ENCODE results near the gene SELENOK.
A peak's percentile ranks its signal among the peaks of the same experiment; 100 is the strongest.

Gene SELENOK

DNA sequence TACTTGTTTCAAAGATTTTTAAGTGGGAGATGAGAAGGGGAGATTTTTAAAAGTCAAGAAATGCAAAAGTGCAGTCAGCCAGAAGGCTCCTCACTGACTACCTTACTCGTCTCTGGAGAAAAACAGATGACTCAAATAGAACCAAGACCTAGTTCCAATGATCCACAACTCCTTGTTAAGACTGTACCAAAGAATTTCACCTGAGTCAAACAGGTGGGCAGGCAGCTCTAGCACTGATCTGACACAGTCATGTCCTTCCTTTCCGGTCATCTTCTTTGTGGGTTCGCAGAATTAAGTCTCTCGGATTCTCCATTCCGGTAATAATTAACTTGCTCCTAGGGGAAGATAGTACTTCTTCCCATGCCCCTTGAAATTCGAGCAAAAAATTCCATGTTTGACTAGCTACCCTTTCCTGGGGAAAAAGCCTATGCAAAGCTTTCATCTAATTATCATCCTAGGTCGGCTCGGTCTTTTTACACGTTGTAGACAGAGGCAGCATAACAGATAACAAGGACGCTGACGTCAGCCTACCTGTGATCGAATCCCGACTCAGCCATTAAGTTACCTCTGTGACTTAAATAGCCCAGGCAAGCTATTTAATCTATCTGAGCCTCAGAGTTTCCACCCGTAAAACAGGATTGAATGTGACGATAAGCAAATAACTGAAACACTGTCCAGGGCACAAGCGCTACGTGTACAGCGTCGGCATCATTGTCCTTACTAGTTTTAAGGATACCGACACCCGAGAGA lies 758 bp downstream of the SELENOK start:
- TF ChIP-seq, protein P1, sequence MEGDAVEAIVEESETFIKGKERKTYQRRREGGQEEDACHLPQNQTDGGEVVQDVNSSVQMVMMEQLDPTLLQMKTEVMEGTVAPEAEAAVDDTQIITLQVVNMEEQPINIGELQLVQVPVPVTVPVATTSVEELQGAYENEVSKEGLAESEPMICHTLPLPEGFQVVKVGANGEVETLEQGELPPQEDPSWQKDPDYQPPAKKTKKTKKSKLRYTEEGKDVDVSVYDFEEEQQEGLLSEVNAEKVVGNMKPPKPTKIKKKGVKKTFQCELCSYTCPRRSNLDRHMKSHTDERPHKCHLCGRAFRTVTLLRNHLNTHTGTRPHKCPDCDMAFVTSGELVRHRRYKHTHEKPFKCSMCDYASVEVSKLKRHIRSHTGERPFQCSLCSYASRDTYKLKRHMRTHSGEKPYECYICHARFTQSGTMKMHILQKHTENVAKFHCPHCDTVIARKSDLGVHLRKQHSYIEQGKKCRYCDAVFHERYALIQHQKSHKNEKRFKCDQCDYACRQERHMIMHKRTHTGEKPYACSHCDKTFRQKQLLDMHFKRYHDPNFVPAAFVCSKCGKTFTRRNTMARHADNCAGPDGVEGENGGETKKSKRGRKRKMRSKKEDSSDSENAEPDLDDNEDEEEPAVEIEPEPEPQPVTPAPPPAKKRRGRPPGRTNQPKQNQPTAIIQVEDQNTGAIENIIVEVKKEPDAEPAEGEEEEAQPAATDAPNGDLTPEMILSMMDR (IDR thresholded peaks at IDR 0.05; ENCODE audit: insufficient read depth, low read length, poor library complexity, severe bottlenecking): no peak
- DNase-seq (ENCODE audit: extremely low read depth, insufficient read length): no peak
- Histone ChIP-seq H3K36me3 (ENCODE audit: control insufficient read depth, insufficient read depth, low read length) (no peaks in the 10 kb centered on the region), H3K4me3 (replicated peaks; ENCODE audit: low read depth, low read length) (peak overlapping the region; percentile 97), H3K27me3 (replicated peaks; ENCODE audit: control insufficient read depth, insufficient read depth, low read length) (no peaks in the 10 kb centered on the region)

DNA sequence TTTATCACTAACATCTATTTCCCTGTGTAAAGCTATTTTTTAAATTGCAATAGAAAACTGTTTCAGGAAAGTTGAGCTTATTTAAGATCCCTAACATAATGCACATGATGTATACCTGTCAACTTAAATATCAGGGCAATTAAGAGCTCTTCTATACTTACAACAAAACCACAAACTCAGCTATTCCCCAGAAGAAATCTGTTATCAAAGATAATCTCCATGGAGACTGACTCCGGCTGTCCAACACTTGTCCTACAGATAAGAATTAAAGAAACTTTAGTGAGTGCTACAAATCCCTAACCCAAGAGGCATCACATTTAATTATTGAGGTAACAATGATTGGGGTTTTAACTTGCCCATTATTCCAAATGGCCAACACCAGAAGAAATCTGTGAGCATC lies 3.4 kb downstream of the SELENOK start:
- Histone ChIP-seq H3K27me3 (replicated peaks; ENCODE audit: control insufficient read depth, insufficient read depth, low read length) (no peaks in the 10 kb centered on the region), H3K36me3 (ENCODE audit: control insufficient read depth, insufficient read depth, low read length) (peaks cover 2% of the 10 kb centered on the region), H3K4me3 (replicated peaks; ENCODE audit: low read depth, low read length) (no peak overlapping the region)
- no peak for DNase-seq (ENCODE audit: extremely low read depth, insufficient read length)
- TF ChIP-seq, protein P1 (IDR thresholded peaks at IDR 0.05; ENCODE audit: insufficient read depth, low read length, poor library complexity, severe bottlenecking): no peak

- no peak for DNase-seq (ENCODE audit: extremely low read depth, insufficient read length)
- Histone ChIP-seq H3K36me3 (ENCODE audit: control insufficient read depth, insufficient read depth, low read length) (peaks cover 2% of the 10 kb centered on the region), H3K4me3 (replicated peaks; ENCODE audit: low read depth, low read length) (no peak overlapping the region), H3K27me3 (replicated peaks; ENCODE audit: control insufficient read depth, insufficient read depth, low read length) (no peaks in the 10 kb centered on the region)
- TF ChIP-seq, protein P1 (IDR thresholded peaks at IDR 0.05; ENCODE audit: insufficient read depth, low read length, poor library complexity, severe bottlenecking): no peak
Measured at GRCh38 chr3:53887446-53887845, 4.2 kb downstream of the SELENOK start.

GRCh38 chr3:53885239-53885638 lies 6.4 kb downstream of the SELENOK start:
- H3K4me3 ChIP-seq (replicated peaks; ENCODE audit: low read depth, low read length): no peak overlapping the region
- no peak for DNase-seq (ENCODE audit: extremely low read depth, insufficient read length)
- no peaks in the 10 kb centered on the region for H3K27me3 ChIP-seq (replicated peaks; ENCODE audit: control insufficient read depth, insufficient read depth, low read length)
- TF ChIP-seq, protein P1 (IDR thresholded peaks at IDR 0.05; ENCODE audit: insufficient read depth, low read length, poor library complexity, severe bottlenecking): no peak
- H3K36me3 ChIP-seq (ENCODE audit: control insufficient read depth, insufficient read depth, low read length): peaks cover 2% of the 10 kb centered on the region

GRCh38 chr3:53884623-53885022 lies 7.0 kb downstream of the SELENOK start:
- no peak for DNase-seq (ENCODE audit: extremely low read depth, insufficient read length)
- TF ChIP-seq, protein P1 (IDR thresholded peaks at IDR 0.05; ENCODE audit: insufficient read depth, low read length, poor library complexity, severe bottlenecking): no peak
- peaks cover 2% of the 10 kb centered on the region for H3K36me3 ChIP-seq (ENCODE audit: control insufficient read depth, insufficient read depth, low read length)
- H3K4me3 ChIP-seq (replicated peaks; ENCODE audit: low read depth, low read length): no peak overlapping the region
- no peaks in the 10 kb centered on the region for H3K27me3 ChIP-seq (replicated peaks; ENCODE audit: control insufficient read depth, insufficient read depth, low read length)

Measured in GM06990 (cell line).